Aorta (tissue), 5 donors: ENCODE measurements around the gene MAP3K9. TPM values are rescaled to one million over a fixed set of nuclear protein-coding genes. Genes with fewer than 3 reads are reported as not detected.
A peak's percentile ranks its signal among the peaks of the same experiment; 100 is the strongest.

Experiments
- ATAC-seq: fragments of 200-7000 bp; cut with Tn5 transposase; one replicate; pipeline ENCODE4 v1.9.1; 2022; ENCODE audit warnings: moderate library complexity; ENCODE audit not compliant: low FRiP score
- DNase-seq, 2 donors: peaks; one replicate each; pipeline ENCODE4 v3.0.0-alpha.2; 2020
- H3K27ac ChIP-seq, 2 donors: one replicate each; pipeline ENCODE4 v1.5.1; 2013; ENCODE audit warnings: low read length in 2 of 2, mild to moderate bottlenecking in 2 of 2, moderate library complexity in 2 of 2, control low read depth in 1 of 2, inconsistent platforms in 1 of 2, low read depth in 1 of 2
- H3K27me3 ChIP-seq, 2 donors: one replicate each; pipeline ENCODE4 v1.6.1; 2013; ENCODE audit warnings: control low read depth in 1 of 2, low read length in 1 of 2, mild to moderate bottlenecking in 1 of 2, moderate library complexity in 1 of 2; ENCODE audit not compliant: insufficient read depth in 2 of 2, control insufficient read depth in 1 of 2
- H3K36me3 ChIP-seq, 2 donors: one replicate each; pipeline ENCODE4 v1.6.1; 2013; ENCODE audit warnings: control low read depth in 1 of 2, low read length in 1 of 2, mild to moderate bottlenecking in 1 of 2; ENCODE audit not compliant: insufficient read depth in 2 of 2, control insufficient read depth in 1 of 2
- H3K4me1 ChIP-seq, 2 donors: one replicate each; pipeline ENCODE4 v1.6.1; 2013; ENCODE audit warnings: low read length in 2 of 2, control low read depth in 1 of 2, mild to moderate bottlenecking in 1 of 2, moderate library complexity in 1 of 2; ENCODE audit not compliant: insufficient read depth in 2 of 2, control insufficient read depth in 1 of 2
- H3K4me3 ChIP-seq, 2 donors: one replicate each; pipeline ENCODE4 v1.5.1; 2013; ENCODE audit warnings: low read length in 2 of 2, control low read depth in 1 of 2, mild to moderate bottlenecking in 1 of 2
- H3K9me3 ChIP-seq: one replicate; pipeline ENCODE4 v1.6.1; 2013; ENCODE audit warnings: mild to moderate bottlenecking, low read length; ENCODE audit not compliant: control insufficient read depth
- WGBS, 2 donors: extraction: QIAGEN DNeasy Blood & Tissue Kit; methylation state at CpG; one replicate each; pipeline ENCODE4 v1.1.7; 2013; 5-methylcytosine and 5-hydroxymethylcytosine counted together
- intact Hi-C, 2 donors: fragments of 100-400 bp; cut with DNase I; formaldehyde crosslinking; loops; one replicate each; pipeline versions ENCODE4 v1.14.2 to v1.15.0; 2022
- polyA plus RNA-seq, 2 donors: library from polyadenylated mRNA; stranded (reverse); fragments of 200-250 nt; gene quantifications; one replicate each; pipeline ENCODE4 v1.2.3, GENCODE V29; 2013
- total RNA-seq, 2 donors: library from RNA; stranded (reverse); fragmentation: NEBNext Ultra II Directional; extraction: Animal tissue kit (Norgen Biotek cat#: 25700); gene quantifications; one replicate each; pipeline ENCODE4 v1.2.1, GENCODE V29; 2021
- donor health status: healthy with polysubstance abuse.
- donor health status: Bipolar disorder and iron deficiency.
- donor health status: DM: no; HTN: no; CAD: no.
- donor health status: DM: no; HTN: no; CAD: no.
- donor health status: DM: yes; HTN: yes; CAD: no.

The MAP3K9 gene
- total and polyA plus RNA-seq, 4 donors, result 0.20 to 1.5 (median 0.73) TPM

GRCh38 chr14:70696026-70696425 is 113.3 kb downstream of the MAP3K9 start:
- DNase-seq (no peak), ATAC-seq (no peak)
- H3K27me3 ChIP-seq, result no peaks in the 10 kb centered on the region
- H3K9me3 ChIP-seq, result no peaks in the 10 kb centered on the region
- no peaks in the 10 kb centered on the region for H3K4me1 ChIP-seq
- H3K36me3 ChIP-seq, result no peaks in the 10 kb centered on the region
- 66 to 77% methylated on average over 2 of the region's 2 CpGs for WGBS, 2 donors
- no peak overlapping the region for H3K27ac ChIP-seq
- no peak overlapping the region for H3K4me3 ChIP-seq
- intact Hi-C loops, result no loop called here

- H3K27me3 ChIP-seq, result no peaks in the 10 kb centered on the region
- H3K36me3 ChIP-seq, result no peaks in the 10 kb centered on the region
- no peaks in the 10 kb centered on the region for H3K9me3 ChIP-seq
- no peaks in the 10 kb centered on the region for H3K4me1 ChIP-seq
- no peak overlapping the region for H3K4me3 ChIP-seq
- 90 to 91% methylated on average over 10 of the region's 10 CpGs for WGBS, 2 donors
- ATAC-seq (no peak), DNase-seq (peak in 1 of 2 donors; percentile 79)
- intact Hi-C loops, result no loop called here
- H3K27ac ChIP-seq, result no peak overlapping the region
Measured at GRCh38 chr14:70692210-70692609, 117.1 kb downstream of the MAP3K9 start.

- ATAC-seq (no peak), DNase-seq (no peak)
- Histone ChIP-seq H3K4me1 (peaks cover 0 to 5% of the 10 kb centered on the region in 2 donors), H3K9me3 (no peaks in the 10 kb centered on the region), H3K36me3 (no peaks in the 10 kb centered on the region), H3K4me3 (no peak overlapping the region), H3K27me3 (no peaks in the 10 kb centered on the region), H3K27ac (no peak overlapping the region)
- 82 to 88% methylated on average over 7 of the region's 7 CpGs for WGBS, 2 donors
- intact Hi-C loops, result no loop called here
Measured at GRCh38 chr14:70685474-70686197, 123.7 kb downstream of the MAP3K9 start.

GRCh38 chr14:70683983-70684382 is 125.3 kb downstream of the MAP3K9 start:
- H3K36me3 ChIP-seq, result no peaks in the 10 kb centered on the region
- DNase-seq, result no peak
- H3K4me3 ChIP-seq, result no peak overlapping the region
- no peaks in the 10 kb centered on the region for H3K27me3 ChIP-seq
- no peaks in the 10 kb centered on the region for H3K9me3 ChIP-seq
- ATAC-seq, result no peak
- intact Hi-C loops, result no loop called here
- no peak overlapping the region for H3K27ac ChIP-seq
- H3K4me1 ChIP-seq, result peaks cover 0 to 5% of the 10 kb centered on the region in 2 donors
- WGBS, 2 donors, result 31 to 41% methylated on average over 6 of the region's 6 CpGs

GRCh38 chr14:70680748-70681147 is 128.6 kb downstream of the MAP3K9 start:
- DNase-seq, result no peak
- no peak for ATAC-seq
- WGBS, 2 donors, result 89 to 92% methylated on average over 2 of the region's 2 CpGs
- Histone ChIP-seq H3K4me1 (peaks cover 0 to 5% of the 10 kb centered on the region in 2 donors), H3K9me3 (no peaks in the 10 kb centered on the region), H3K36me3 (no peaks in the 10 kb centered on the region), H3K27me3 (no peaks in the 10 kb centered on the region), H3K27ac (no peak overlapping the region), H3K4me3 (no peak overlapping the region)
- intact Hi-C loops, result no loop called here

GRCh38 chr14:70677341-70677740 is 132.0 kb downstream of the MAP3K9 start:
- no peak overlapping the region for H3K4me3 ChIP-seq
- no peaks in the 10 kb centered on the region for H3K9me3 ChIP-seq
- ATAC-seq, result no peak
- 87 to 92% methylated on average over 6 of the region's 6 CpGs for WGBS, 2 donors
- H3K4me1 ChIP-seq, result no peaks in the 10 kb centered on the region
- intact Hi-C loops, result no loop called here
- no peaks in the 10 kb centered on the region for H3K27me3 ChIP-seq
- H3K27ac ChIP-seq, result no peak overlapping the region
- no peak for DNase-seq
- no peaks in the 10 kb centered on the region for H3K36me3 ChIP-seq

Other genes starting within 250 kb of the MAP3K9 start
- gene MED6, start 208.9 kb downstream of the MAP3K9 start, total RNA-seq, result 10 to 100 TPM; 31.5 to 40.1 TPM
- 10 to 100 TPM; 15.5 to 24.8 TPM for gene MED6, start 208.9 kb downstream of the MAP3K9 start, polyA plus RNA-seq
- 1 to 10 TPM; 2.7 to 2.9 TPM for gene TTC9, start 167.6 kb downstream of the MAP3K9 start, total RNA-seq
- gene TTC9, start 167.6 kb downstream of the MAP3K9 start, polyA plus RNA-seq, result 1 to 10 TPM; 1.6 to 2.8 TPM
- gene PCNX1, start 97.9 kb upstream of the MAP3K9 start, total RNA-seq, result 10 to 100 TPM; 72.8 to 96.4 TPM
- 1 to 10 TPM; 3.4 to 7.9 TPM for gene PCNX1, start 97.9 kb upstream of the MAP3K9 start, polyA plus RNA-seq